NCI-H524 treated with DMSO at 0.1 percent for 48 hours (cell line): ENCODE data around the gene EPN2.
A peak's percentile ranks its signal among the peaks of the same experiment; 100 is the strongest.

Experiments
- DNase-seq: peaks from one replicate; lab custom pipeline; 2025; lab: John Stamatoyannopoulos, UW

The EPN2 gene

GRCh38 chr17:19365833-19366636 lies 128.9 kb downstream of the EPN2 start:
- DNase-seq = no peak

- DNase-seq = no peak
These were observed 129.4 kb downstream of the EPN2 start for GRCh38 chr17:19366637-19366972.

GRCh38 chr17:19368229-19368628 lies 131.1 kb downstream of the EPN2 start:
- no peak for DNase-seq

- no peak for DNase-seq
These were observed 132.1 kb downstream of the EPN2 start for GRCh38 chr17:19369107-19369778.

GRCh38 chr17:19369846-19370492 lies 132.8 kb downstream of the EPN2 start:
- DNase-seq = no peak

GRCh38 chr17:19370493-19370960 lies 133.4 kb downstream of the EPN2 start:
- DNase-seq = no peak

- no peak for DNase-seq
These were observed 134.3 kb downstream of the EPN2 start for GRCh38 chr17:19371259-19372010.

GRCh38 chr17:19372011-19372370 lies 134.8 kb downstream of the EPN2 start:
- DNase-seq = no peak

- no peak for DNase-seq
These were observed 135.3 kb downstream of the EPN2 start for GRCh38 chr17:19372439-19372838.

- DNase-seq = no peak
These were observed 135.8 kb downstream of the EPN2 start for GRCh38 chr17:19372866-19373504.

GRCh38 chr17:19374136-19374535 lies 137.0 kb downstream of the EPN2 start:
- no peak for DNase-seq

GRCh38 chr17:19375732-19376131 lies 138.6 kb downstream of the EPN2 start:
- DNase-seq = no peak

- no peak for DNase-seq
These were observed 139.6 kb downstream of the EPN2 start for GRCh38 chr17:19376811-19377210.

GRCh38 chr17:19377602-19378415 lies 140.6 kb downstream of the EPN2 start:
- DNase-seq = peak; percentile 95

GRCh38 chr17:19378416-19379360 lies 141.5 kb downstream of the EPN2 start, which contains the start of gene MAPK7:
Gene MAPK7 (plus strand): TSS chr17:19378498. CDS start chr17:19378901, 403 bp downstream.
- DNase-seq = no peak

- no peak for DNase-seq
These were observed 142.3 kb downstream of the EPN2 start for GRCh38 chr17:19379361-19380065.

GRCh38 chr17:19380481-19381301 lies 143.5 kb downstream of the EPN2 start:
- DNase-seq = no peak

- DNase-seq = no peak
These were observed 144.2 kb downstream of the EPN2 start for GRCh38 chr17:19381361-19381740.
